Measurements from ENCODE around the gene LYRM4. TPM values are rescaled to one million over a fixed set of nuclear protein-coding genes. Genes with fewer than 3 reads are reported as not detected.

The LYRM4 gene
- total RNA-seq, 4 donors from 2014 or later: 21.4 to 47.8 (median 26.2) TPM

- no peak for DNase-seq (ENCODE audit: low spot score)
- TF ChIP-seq CTCF (IDR thresholded peaks at IDR 0.05): no peak
- ATAC-seq (ENCODE audit: low FRiP score): no peak
Observed at GRCh38 chr6:5208057-5208456, 52.7 kb downstream of the LYRM4 start.

GRCh38 chr6:5206920-5207561 lies 53.7 kb downstream of the LYRM4 start:
- TF ChIP-seq CTCF (IDR thresholded peaks at IDR 0.05): no peak
- ATAC-seq (ENCODE audit: low FRiP score): no peak
- no peak for DNase-seq (ENCODE audit: low spot score)

GRCh38 chr6:5205877-5206850 lies 54.6 kb downstream of the LYRM4 start:
- DNase-seq (ENCODE audit: low spot score) (peak; percentile 36), ATAC-seq (ENCODE audit: low FRiP score) (peak; percentile 85)

GRCh38 chr6:5205035-5205507 lies 55.7 kb downstream of the LYRM4 start:
- ATAC-seq (ENCODE audit: low FRiP score) (no peak), DNase-seq (ENCODE audit: low spot score) (no peak)
- no peak for TF ChIP-seq CTCF (IDR thresholded peaks at IDR 0.05)

More at GRCh38 chr6:5205877-5206850, 54.6 kb downstream of the LYRM4 start:
- no peak for TF ChIP-seq CTCF (IDR thresholded peaks at IDR 0.05)

- ATAC-seq (ENCODE audit: low FRiP score) (no peak), DNase-seq (ENCODE audit: low spot score) (no peak)
- no peak for TF ChIP-seq CTCF (IDR thresholded peaks at IDR 0.05)
Observed at GRCh38 chr6:5204376-5204775, 56.4 kb downstream of the LYRM4 start.

GRCh38 chr6:5203546-5203945 lies 57.2 kb downstream of the LYRM4 start:
- no peak for TF ChIP-seq CTCF (IDR thresholded peaks at IDR 0.05)
- DNase-seq (ENCODE audit: low spot score): no peak
- ATAC-seq (ENCODE audit: low FRiP score): no peak

All from omental fat pad (tissue), 4 donors.